Measurements from ENCODE around the gene MRPS34. TPM values are rescaled to one million over a fixed set of nuclear protein-coding genes. Genes with fewer than 3 reads are reported as not detected.

MRPS34 gene
- total RNA-seq, 1 donor = 50.9 TPM

- DNase-seq (ENCODE audit: low read depth) = no peak
Measured at GRCh38 chr16:1791256-1791942, 18.5 kb upstream of the MRPS34 start.

GRCh38 chr16:1790611-1791255 is 17.8 kb upstream of the MRPS34 start:
- TF ChIP-seq CTCF (IDR thresholded peaks at IDR 0.05; ENCODE audit: insufficient read depth, low read length) = no peak
- no peak overlapping the region for H3K4me3 ChIP-seq (ENCODE audit: low read depth, low read length)
- DNase-seq (ENCODE audit: low read depth) = no peak

More at GRCh38 chr16:1791256-1791942, 18.5 kb upstream of the MRPS34 start:
- no peak overlapping the region for H3K4me3 ChIP-seq (ENCODE audit: low read depth, low read length)
- TF ChIP-seq CTCF (IDR thresholded peaks at IDR 0.05; ENCODE audit: insufficient read depth, low read length) = no peak

- DNase-seq (ENCODE audit: low read depth) = no peak
- H3K4me3 ChIP-seq (ENCODE audit: low read depth, low read length) = no peak overlapping the region
- TF ChIP-seq CTCF (IDR thresholded peaks at IDR 0.05; ENCODE audit: insufficient read depth, low read length) = no peak
Measured at GRCh38 chr16:1790261-1790610, 17.3 kb upstream of the MRPS34 start.

- no peak overlapping the region for H3K4me3 ChIP-seq (ENCODE audit: low read depth, low read length)
- TF ChIP-seq CTCF (IDR thresholded peaks at IDR 0.05; ENCODE audit: insufficient read depth, low read length) = no peak
- no peak for DNase-seq (ENCODE audit: low read depth)
Measured at GRCh38 chr16:1789643-1790045, 16.7 kb upstream of the MRPS34 start.

GRCh38 chr16:1788708-1789100 is 15.8 kb upstream of the MRPS34 start:
- no peak for TF ChIP-seq CTCF (IDR thresholded peaks at IDR 0.05; ENCODE audit: insufficient read depth, low read length)

GRCh38 chr16:1788095-1788707 is 15.3 kb upstream of the MRPS34 start:
- DNase-seq (ENCODE audit: low read depth) = no peak
- no peak overlapping the region for H3K4me3 ChIP-seq (ENCODE audit: low read depth, low read length)
- TF ChIP-seq CTCF (IDR thresholded peaks at IDR 0.05; ENCODE audit: insufficient read depth, low read length) = no peak

More at GRCh38 chr16:1788708-1789100, 15.8 kb upstream of the MRPS34 start:
- DNase-seq (ENCODE audit: low read depth) = no peak
- no peak overlapping the region for H3K4me3 ChIP-seq (ENCODE audit: low read depth, low read length)

All from fibroblast of the aortic adventitia (primary cell).